ENCODE data around the gene CSNK1A1L.

DNA sequence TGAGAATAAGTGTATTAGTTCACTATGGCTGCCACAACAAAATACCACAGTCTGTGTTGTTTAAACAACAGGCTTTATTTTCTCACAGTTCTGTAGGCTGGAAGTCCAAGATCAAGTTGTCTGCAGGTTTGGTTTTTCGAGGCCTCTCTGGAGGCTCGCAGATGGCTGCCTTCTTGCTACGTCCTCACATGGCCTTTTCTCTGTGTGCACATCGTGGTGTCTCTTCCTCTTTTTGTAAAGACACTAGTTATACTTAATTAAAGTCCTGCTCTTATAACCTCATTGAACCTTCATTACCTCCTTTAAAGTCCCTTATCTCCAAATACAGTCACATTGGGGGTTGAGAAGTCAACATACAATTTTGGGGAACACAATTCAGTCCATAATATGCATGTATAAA lies 10.6 kb downstream of the CSNK1A1L start:
- TF ChIP-seq, protein P1, sequence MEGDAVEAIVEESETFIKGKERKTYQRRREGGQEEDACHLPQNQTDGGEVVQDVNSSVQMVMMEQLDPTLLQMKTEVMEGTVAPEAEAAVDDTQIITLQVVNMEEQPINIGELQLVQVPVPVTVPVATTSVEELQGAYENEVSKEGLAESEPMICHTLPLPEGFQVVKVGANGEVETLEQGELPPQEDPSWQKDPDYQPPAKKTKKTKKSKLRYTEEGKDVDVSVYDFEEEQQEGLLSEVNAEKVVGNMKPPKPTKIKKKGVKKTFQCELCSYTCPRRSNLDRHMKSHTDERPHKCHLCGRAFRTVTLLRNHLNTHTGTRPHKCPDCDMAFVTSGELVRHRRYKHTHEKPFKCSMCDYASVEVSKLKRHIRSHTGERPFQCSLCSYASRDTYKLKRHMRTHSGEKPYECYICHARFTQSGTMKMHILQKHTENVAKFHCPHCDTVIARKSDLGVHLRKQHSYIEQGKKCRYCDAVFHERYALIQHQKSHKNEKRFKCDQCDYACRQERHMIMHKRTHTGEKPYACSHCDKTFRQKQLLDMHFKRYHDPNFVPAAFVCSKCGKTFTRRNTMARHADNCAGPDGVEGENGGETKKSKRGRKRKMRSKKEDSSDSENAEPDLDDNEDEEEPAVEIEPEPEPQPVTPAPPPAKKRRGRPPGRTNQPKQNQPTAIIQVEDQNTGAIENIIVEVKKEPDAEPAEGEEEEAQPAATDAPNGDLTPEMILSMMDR (IDR thresholded peaks at IDR 0.05; ENCODE audit: low read depth, low read length, poor library complexity, severe bottlenecking) = no peak
- no peak for TF ChIP-seq EZH2phosphoT487 (IDR thresholded peaks at IDR 0.05; ENCODE audit: borderline replicate concordance, low read length)

Measured in DOHH2 (cell line).